ENCODE data around the gene SETD7. TPM values are rescaled to one million over a fixed set of nuclear protein-coding genes. Genes with fewer than 3 reads are reported as not detected.

Gene SETD7
- total RNA-seq, 1 experiment from 2014 or later = 41.6 TPM

GRCh38 chr4:139499186-139499585 lies 56.8 kb downstream of the SETD7 start (continued):
- TF ChIP-seq REST (IDR thresholded peaks at IDR 0.05; ENCODE audit: low read depth) = no peak
- TF ChIP-seq EZH2phosphoT487 (IDR thresholded peaks at IDR 0.05; ENCODE audit: borderline replicate concordance) = no peak
- TF ChIP-seq MAX (IDR thresholded peaks at IDR 0.05) = no peak
- TF ChIP-seq EGR1 (IDR thresholded peaks at IDR 0.05; ENCODE audit: low read depth) = no peak

- intact Hi-C loops (cut with micrococcal nuclease) = no loop called here
- Histone ChIP-seq H3K4me2 (ENCODE audit: low read length) (no peak overlapping the region), H3K9ac (ENCODE audit: low read length) (no peak overlapping the region), H2AFZ (ENCODE audit: low read depth, low read length, poor library complexity, severe bottlenecking) (no peak overlapping the region), H3K9me3 (ENCODE audit: control insufficient read depth in 1 of 2, insufficient read depth in 1 of 2, low read depth in 1 of 2, low read length in 2 of 2) (no peaks in the 10 kb centered on the region), H3K27ac (ENCODE audit: low read depth, low read length) (no peak overlapping the region), H3K9me2 (ENCODE audit: insufficient read depth) (no peaks in the 10 kb centered on the region), H3K36me3 (ENCODE audit: control insufficient read depth in 1 of 2, insufficient read depth in 2 of 2, low read length in 2 of 2) (no peaks in the 10 kb centered on the region), H3K79me2 (ENCODE audit: insufficient read depth, low read length) (no peaks in the 10 kb centered on the region), H3K4me1 (ENCODE audit: control insufficient read depth in 1 of 2, insufficient read depth in 2 of 2, low read length in 2 of 2) (no peaks in the 10 kb centered on the region), H4K20me1 (ENCODE audit: insufficient read depth) (no peaks in the 10 kb centered on the region), H3K27me3 (ENCODE audit: insufficient read depth, low read length) (no peaks in the 10 kb centered on the region), H3K4me3 (replicated peaks in 1 of 2; ENCODE audit: low read depth in 1 of 2, low read length in 2 of 2) (no peak overlapping the region)
- ChIA-PET RAD21 (ENCODE audit: low non-redundant PET in 1 of 2, low total read pairs in 2 of 2, uncharacterized antibody in 2 of 2, unreplicated experiment in 2 of 2) (no interaction called here), POLR2A (no interaction called here), CTCF (no interaction called here)
- BruUV-seq (replicated peaks) = no TSS peak
- DNase-seq (ENCODE audit: low read depth, low spot score) (no peak), ATAC-seq (no peak)
- no peak for TF ChIP-seq POLR2A (IDR thresholded peaks at IDR 0.05; ENCODE audit: borderline replicate concordance, extremely low read depth, insufficient read depth, insufficient read length)
- no peak for TF ChIP-seq SRF (IDR thresholded peaks at IDR 0.05; ENCODE audit: low read depth)
- TF ChIP-seq ZNF274 (IDR thresholded peaks at IDR 0.05; ENCODE audit: low read depth, low read length) = no peak
- no peak for TF ChIP-seq ZFX (IDR thresholded peaks at IDR 0.05)
- no peak for TF ChIP-seq YY1 (IDR thresholded peaks at IDR 0.05; ENCODE audit: extremely low read depth, insufficient replicate concordance, low read depth, low read length)
- no peak for TF ChIP-seq POLR2AphosphoS5 (IDR thresholded peaks at IDR 0.05; ENCODE audit: low read depth, low read length)
- no peak for TF ChIP-seq FOSL1 (IDR thresholded peaks at IDR 0.05; ENCODE audit: low read depth)
- TF ChIP-seq CTCF (IDR thresholded peaks at IDR 0.05 in 2 of 3, conservative IDR thresholded peaks at IDR 0.05 in 1 of 3; ENCODE audit: borderline replicate concordance in 1 of 3, insufficient read depth in 1 of 3, low read depth in 2 of 3, low read length in 2 of 3) = no peak
- no peak for TF ChIP-seq MAX (IDR thresholded peaks at IDR 0.05)
- no peak for TF ChIP-seq ELF1 (IDR thresholded peaks at IDR 0.05; ENCODE audit: borderline replicate concordance, low read depth)
- no peak for TF ChIP-seq EZH2 (IDR thresholded peaks at IDR 0.05)
- TF ChIP-seq CEBPB (IDR thresholded peaks at IDR 0.05; ENCODE audit: low read depth) = no peak
- no peak for TF ChIP-seq REST (IDR thresholded peaks at IDR 0.05; ENCODE audit: low read depth)
- TF ChIP-seq ATF3 (IDR thresholded peaks at IDR 0.05) = no peak
Observed at GRCh38 chr4:139493176-139493575, 62.8 kb downstream of the SETD7 start.

All from HCT116 (cell line).